Measurements from ENCODE around the gene UGT8.
"Not testable (repeated sequence)": the region's sequence is repeated elsewhere in the genome, so short reads cannot be mapped to it uniquely, and the experiment has no call there.

Gene UGT8

GRCh38 chr4:114659386-114660008 is 60.9 kb downstream of the UGT8 start:
- no peaks in the 10 kb centered on the region for H3K27me3 ChIP-seq (ENCODE audit: low read length)
- H3K4me3 ChIP-seq (ENCODE audit: insufficient read depth, low read length, poor library complexity, severe bottlenecking): no peak overlapping the region
- H3K4me2 ChIP-seq (ENCODE audit: low read depth, low read length, poor library complexity, severe bottlenecking): no peak overlapping the region
- H4K20me1 ChIP-seq (ENCODE audit: low read depth, low read length): no peaks in the 10 kb centered on the region
- H3K9ac ChIP-seq (ENCODE audit: low read length): no peak overlapping the region
- no peak overlapping the region for H3K27ac ChIP-seq (ENCODE audit: low read depth, low read length)
- H3K79me2 ChIP-seq (ENCODE audit: insufficient read depth, low read length): peaks cover 17% of the 10 kb centered on the region
- H3K9me2 ChIP-seq (replicated peaks; ENCODE audit: insufficient read depth, low read length): no peaks in the 10 kb centered on the region
- TF ChIP-seq EZH2phosphoT487 (conservative IDR thresholded peaks at IDR 0.05; ENCODE audit: low read length) (no peak), CTCF (IDR thresholded peaks at IDR 0.05; ENCODE audit: insufficient read depth, low read length, poor library complexity, severe bottlenecking) (peak; percentile 69)
- H3K36me3 ChIP-seq (ENCODE audit: low read length): no peaks in the 10 kb centered on the region
- no peaks in the 10 kb centered on the region for H3K9me3 ChIP-seq (ENCODE audit: insufficient read depth, low read length)
- H2AFZ ChIP-seq (ENCODE audit: low read depth, low read length, severe bottlenecking): no peak overlapping the region
- no peaks in the 10 kb centered on the region for H3F3A ChIP-seq (ENCODE audit: insufficient read depth)

- Histone ChIP-seq H3K79me2 (ENCODE audit: insufficient read depth, low read length) (0 out of 2 replicates have a peak, but pooled peaks cover 3% of the 10 kb centered on the region), H4K20me1 (ENCODE audit: low read depth, low read length) (no peaks in the 10 kb centered on the region), H3K27ac (ENCODE audit: low read depth, low read length) (no peak overlapping the region), H3K9ac (ENCODE audit: low read length) (no peak overlapping the region), H3K4me3 (ENCODE audit: insufficient read depth, low read length, poor library complexity, severe bottlenecking) (no peak overlapping the region), H3F3A (ENCODE audit: insufficient read depth) (no peaks in the 10 kb centered on the region), H3K9me2 (replicated peaks; ENCODE audit: insufficient read depth, low read length) (no peaks in the 10 kb centered on the region), H3K27me3 (ENCODE audit: low read length) (no peaks in the 10 kb centered on the region), H3K4me2 (ENCODE audit: low read depth, low read length, poor library complexity, severe bottlenecking) (no peak overlapping the region), H2AFZ (ENCODE audit: low read depth, low read length, severe bottlenecking) (no peak overlapping the region), H3K36me3 (ENCODE audit: low read length) (peaks cover 10% of the 10 kb centered on the region; the same call in 1 of the 2 replicates), H3K9me3 (ENCODE audit: insufficient read depth, low read length) (no peaks in the 10 kb centered on the region)
- TF ChIP-seq CTCF (IDR thresholded peaks at IDR 0.05; ENCODE audit: insufficient read depth, low read length, poor library complexity, severe bottlenecking) (no peak), EZH2phosphoT487 (conservative IDR thresholded peaks at IDR 0.05; ENCODE audit: low read length) (no peak)
Measured at GRCh38 chr4:114663083-114663482, 64.5 kb downstream of the UGT8 start.

GRCh38 chr4:114668577-114668976 is 70.0 kb downstream of the UGT8 start:
- Histone ChIP-seq H3K36me3 (ENCODE audit: low read length) (peaks cover 14% of the 10 kb centered on the region; the same call in 1 of the 2 replicates), H3K27me3 (ENCODE audit: low read length) (no peaks in the 10 kb centered on the region), H4K20me1 (ENCODE audit: low read depth, low read length) (no peaks in the 10 kb centered on the region), H3K9me2 (replicated peaks; ENCODE audit: insufficient read depth, low read length) (no peaks in the 10 kb centered on the region), H3K4me2 (ENCODE audit: low read depth, low read length, poor library complexity, severe bottlenecking) (no peak overlapping the region), H3K4me3 (ENCODE audit: insufficient read depth, low read length, poor library complexity, severe bottlenecking) (no peak overlapping the region), H3F3A (ENCODE audit: insufficient read depth) (no peaks in the 10 kb centered on the region), H2AFZ (ENCODE audit: low read depth, low read length, severe bottlenecking) (no peak overlapping the region), H3K9me3 (ENCODE audit: insufficient read depth, low read length) (no peaks in the 10 kb centered on the region), H3K9ac (ENCODE audit: low read length) (no peak overlapping the region), H3K27ac (ENCODE audit: low read depth, low read length) (no peak overlapping the region), H3K79me2 (ENCODE audit: insufficient read depth, low read length) (no peaks in the 10 kb centered on the region)
- TF ChIP-seq EZH2phosphoT487 (conservative IDR thresholded peaks at IDR 0.05; ENCODE audit: low read length): no peak
- no peak for TF ChIP-seq CTCF (IDR thresholded peaks at IDR 0.05; ENCODE audit: insufficient read depth, low read length, poor library complexity, severe bottlenecking)

- H3K27ac ChIP-seq (ENCODE audit: low read depth, low read length); H3K79me2 ChIP-seq (ENCODE audit: insufficient read depth, low read length); H3K27me3 ChIP-seq (ENCODE audit: low read length); H3K4me3 ChIP-seq (ENCODE audit: insufficient read depth, low read length, poor library complexity, severe bottlenecking); H2AFZ ChIP-seq (ENCODE audit: low read depth, low read length, severe bottlenecking); H4K20me1 ChIP-seq (ENCODE audit: low read depth, low read length); H3F3A ChIP-seq (ENCODE audit: insufficient read depth); H3K4me2 ChIP-seq (ENCODE audit: low read depth, low read length, poor library complexity, severe bottlenecking); H3K9me2 ChIP-seq (replicated peaks; ENCODE audit: insufficient read depth, low read length); H3K9ac ChIP-seq (ENCODE audit: low read length); H3K9me3 ChIP-seq (ENCODE audit: insufficient read depth, low read length): not testable (repeated sequence)
- peaks cover 11% of the 10 kb centered on the region; the same call in 1 of the 2 replicates for H3K36me3 ChIP-seq (ENCODE audit: low read length)
Measured at GRCh38 chr4:114670733-114671132, 72.1 kb downstream of the UGT8 start.
